ENCODE results near the gene LRP6. TPM values are rescaled to one million over a fixed set of nuclear protein-coding genes. Genes with fewer than 3 reads are reported as not detected.

Gene LRP6
- total RNA-seq, 4 donors from 2014 or later, result 9.5 to 21.4 (median 14.7) TPM

DNA sequence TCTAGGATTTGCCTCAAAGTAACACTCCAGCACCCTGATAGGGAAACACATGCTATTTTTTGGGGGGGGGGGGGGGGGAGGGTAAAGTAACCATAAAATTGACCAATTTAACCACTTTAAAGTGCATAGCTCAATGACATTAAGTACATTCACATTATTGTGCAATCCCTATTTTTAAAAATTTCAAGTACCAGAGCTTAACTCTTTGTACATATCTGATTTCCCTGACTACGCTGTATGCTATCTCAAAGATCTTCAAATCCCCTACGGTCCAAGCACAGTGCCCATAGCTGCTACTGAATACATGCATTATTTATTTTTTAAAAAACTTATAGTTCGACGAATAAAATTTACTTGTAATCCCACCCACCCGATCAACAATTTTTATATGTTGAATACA lies 133.1 kb downstream of the LRP6 start:
- peaks cover 0 to 29% of the 10 kb centered on the region in 2 donors for H3K36me3 ChIP-seq
- no peak overlapping the region for H3K27ac ChIP-seq
- ATAC-seq, result no peak
- no peak for DNase-seq
- H3K27me3 ChIP-seq, result no peaks in the 10 kb centered on the region
- no peak overlapping the region for H3K4me3 ChIP-seq
- no peaks in the 10 kb centered on the region for H3K4me1 ChIP-seq
- TF ChIP-seq POLR2A (IDR thresholded peaks at IDR 0.05), result no peak
- TF ChIP-seq, protein P1, sequence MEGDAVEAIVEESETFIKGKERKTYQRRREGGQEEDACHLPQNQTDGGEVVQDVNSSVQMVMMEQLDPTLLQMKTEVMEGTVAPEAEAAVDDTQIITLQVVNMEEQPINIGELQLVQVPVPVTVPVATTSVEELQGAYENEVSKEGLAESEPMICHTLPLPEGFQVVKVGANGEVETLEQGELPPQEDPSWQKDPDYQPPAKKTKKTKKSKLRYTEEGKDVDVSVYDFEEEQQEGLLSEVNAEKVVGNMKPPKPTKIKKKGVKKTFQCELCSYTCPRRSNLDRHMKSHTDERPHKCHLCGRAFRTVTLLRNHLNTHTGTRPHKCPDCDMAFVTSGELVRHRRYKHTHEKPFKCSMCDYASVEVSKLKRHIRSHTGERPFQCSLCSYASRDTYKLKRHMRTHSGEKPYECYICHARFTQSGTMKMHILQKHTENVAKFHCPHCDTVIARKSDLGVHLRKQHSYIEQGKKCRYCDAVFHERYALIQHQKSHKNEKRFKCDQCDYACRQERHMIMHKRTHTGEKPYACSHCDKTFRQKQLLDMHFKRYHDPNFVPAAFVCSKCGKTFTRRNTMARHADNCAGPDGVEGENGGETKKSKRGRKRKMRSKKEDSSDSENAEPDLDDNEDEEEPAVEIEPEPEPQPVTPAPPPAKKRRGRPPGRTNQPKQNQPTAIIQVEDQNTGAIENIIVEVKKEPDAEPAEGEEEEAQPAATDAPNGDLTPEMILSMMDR (IDR thresholded peaks at IDR 0.05 in 4 of 5, conservative IDR thresholded peaks at IDR 0.05 in 1 of 5), result no peak
- intact Hi-C loops (cut with DNase I; ENCODE audit: low total_unique reads), result no loop called here
- H3K9me3 ChIP-seq, result no peaks in the 10 kb centered on the region
- in situ Hi-C loops (cut with MboI; ENCODE audit: low sequenced_read_pairs in 4 of 4), result no loop called here

DNA sequence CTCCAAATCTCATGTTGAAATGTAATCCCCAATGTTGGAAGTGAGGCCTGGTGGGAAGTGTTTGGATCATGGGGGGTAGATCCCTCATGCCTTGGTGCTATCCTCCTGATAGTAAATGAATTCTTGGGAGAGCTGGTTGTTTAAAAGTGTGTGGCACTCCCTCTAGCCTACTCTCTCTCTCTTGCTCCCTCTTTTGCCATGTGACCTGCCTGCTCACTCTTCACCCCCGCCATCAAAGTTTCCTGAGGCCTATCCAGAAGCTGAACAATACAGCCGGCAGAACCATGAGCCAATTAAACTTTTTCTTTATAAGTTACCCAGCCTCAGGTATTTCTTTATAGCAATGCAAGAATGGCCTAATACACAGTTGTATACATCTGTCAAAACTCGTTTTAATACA lies 133.6 kb downstream of the LRP6 start:
- H3K27ac ChIP-seq, result no peak overlapping the region
- no peaks in the 10 kb centered on the region for H3K4me1 ChIP-seq
- DNase-seq, result no peak
- no peak for TF ChIP-seq POLR2A (IDR thresholded peaks at IDR 0.05)
- TF ChIP-seq, protein P1 (IDR thresholded peaks at IDR 0.05 in 4 of 5, conservative IDR thresholded peaks at IDR 0.05 in 1 of 5), result no peak
- H3K27me3 ChIP-seq, result no peaks in the 10 kb centered on the region
- no peaks in the 10 kb centered on the region for H3K9me3 ChIP-seq
- no peak for ATAC-seq
- intact Hi-C loops (cut with DNase I; ENCODE audit: low total_unique reads) (no loop called here), in situ Hi-C loops (cut with MboI; ENCODE audit: low sequenced_read_pairs in 4 of 4) (no loop called here)
- no peak overlapping the region for H3K4me3 ChIP-seq
- peaks cover 0 to 27% of the 10 kb centered on the region in 2 donors for H3K36me3 ChIP-seq

DNA sequence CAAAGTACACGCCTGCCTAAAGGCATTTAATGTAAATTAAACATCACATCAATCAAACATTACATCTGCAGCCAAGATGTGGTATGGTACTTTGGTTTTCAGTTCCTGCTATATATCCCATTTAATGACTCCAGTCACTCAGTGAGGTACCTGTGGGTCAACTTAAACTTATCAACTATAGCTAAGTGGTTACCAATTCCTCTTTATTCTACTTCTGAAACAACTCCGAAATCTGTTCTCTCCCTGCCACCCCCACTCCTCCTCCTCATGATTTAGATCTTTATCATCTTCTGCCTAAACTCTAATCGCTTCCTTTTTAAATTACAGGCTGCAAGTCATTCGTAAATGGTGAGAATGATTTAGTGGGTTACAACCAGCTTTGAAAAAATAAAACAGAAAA lies 138.2 kb downstream of the LRP6 start:
- Histone ChIP-seq H3K4me1 (no peaks in the 10 kb centered on the region), H3K4me3 (no peak overlapping the region), H3K9me3 (no peaks in the 10 kb centered on the region), H3K27ac (no peak overlapping the region), H3K27me3 (no peaks in the 10 kb centered on the region), H3K36me3 (peaks cover 0 to 43% of the 10 kb centered on the region in 2 donors)
- no peak for TF ChIP-seq POLR2A (IDR thresholded peaks at IDR 0.05)
- TF ChIP-seq, protein P1 (IDR thresholded peaks at IDR 0.05 in 4 of 5, conservative IDR thresholded peaks at IDR 0.05 in 1 of 5), result no peak
- in situ Hi-C loops (cut with MboI; ENCODE audit: low sequenced_read_pairs in 4 of 4) (no loop called here), intact Hi-C loops (cut with DNase I; ENCODE audit: low total_unique reads) (no loop called here)
- DNase-seq (no peak), ATAC-seq (no peak)

DNA sequence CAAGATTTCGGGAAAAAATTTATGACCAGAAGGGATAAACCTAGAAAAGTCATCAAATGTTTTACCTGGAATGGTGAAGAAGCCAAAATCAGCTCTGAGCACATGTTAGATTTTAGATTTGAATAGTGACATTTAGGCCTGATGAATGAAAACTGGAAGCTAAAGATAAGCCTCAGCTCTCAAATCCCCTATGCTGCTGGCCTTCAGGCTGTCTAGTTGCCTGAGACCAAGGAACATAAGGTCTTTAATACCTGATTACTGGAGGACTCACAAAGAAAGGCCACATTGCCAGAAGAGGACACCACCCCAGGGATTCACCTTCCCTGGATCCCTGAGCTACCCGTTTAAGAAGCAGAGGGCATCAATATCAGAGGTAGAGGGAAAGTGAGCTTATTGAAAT lies 139.5 kb downstream of the LRP6 start:
- ATAC-seq, result no peak

More for the DNA sequence above, 139.5 kb downstream of the LRP6 start:
- Histone ChIP-seq H3K4me3 (no peak overlapping the region), H3K36me3 (peaks cover 0 to 49% of the 10 kb centered on the region in 2 donors), H3K9me3 (no peaks in the 10 kb centered on the region), H3K27me3 (no peaks in the 10 kb centered on the region), H3K4me1 (no peaks in the 10 kb centered on the region), H3K27ac (no peak overlapping the region)
- in situ Hi-C loops (cut with MboI; ENCODE audit: low sequenced_read_pairs in 4 of 4), result no loop called here
- DNase-seq, result no peak
- intact Hi-C loops (cut with DNase I; ENCODE audit: low total_unique reads), result no loop called here
- no peak for TF ChIP-seq POLR2A (IDR thresholded peaks at IDR 0.05)
- TF ChIP-seq, protein P1 (IDR thresholded peaks at IDR 0.05 in 4 of 5, conservative IDR thresholded peaks at IDR 0.05 in 1 of 5), result no peak
